GM10266 (cell line): Measurements from ENCODE around the gene CCDC170.

Source experiments
- DNase-seq: peaks from one replicate; pipeline ENCODE4 v3.0.0; 2012; ENCODE audit errors: extremely low spot score
- TF ChIP-seq, protein P1 (sequence below): IDR thresholded peaks from 2 replicates; pipeline ENCODE4 v1.5.1; 2012; ENCODE audit warnings: mild to moderate bottlenecking, low read depth; ENCODE audit not compliant: control insufficient read depth, insufficient read depth; ENCODE audit errors: missing control alignments

Gene CCDC170

DNA sequence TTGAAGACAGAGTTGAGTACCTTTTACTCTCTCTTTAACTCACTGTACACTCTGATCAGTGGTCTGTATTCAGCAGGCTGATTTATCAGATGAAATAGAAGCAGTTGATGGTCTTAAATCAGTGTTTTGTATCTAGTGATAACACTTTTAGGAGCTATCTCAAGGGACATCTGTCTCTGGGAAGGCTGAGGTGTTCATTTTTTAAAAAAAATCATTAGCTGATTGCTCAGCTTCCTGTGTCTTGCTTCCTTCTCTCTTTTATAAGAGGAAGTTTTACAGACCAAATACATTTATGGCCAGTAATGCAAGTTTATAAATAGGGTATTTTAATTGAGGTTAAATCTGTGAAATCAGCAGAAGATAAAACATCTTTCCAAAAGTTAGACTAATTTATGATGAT is 12.0 kb upstream of the CCDC170 start:
- TF ChIP-seq, protein P1, sequence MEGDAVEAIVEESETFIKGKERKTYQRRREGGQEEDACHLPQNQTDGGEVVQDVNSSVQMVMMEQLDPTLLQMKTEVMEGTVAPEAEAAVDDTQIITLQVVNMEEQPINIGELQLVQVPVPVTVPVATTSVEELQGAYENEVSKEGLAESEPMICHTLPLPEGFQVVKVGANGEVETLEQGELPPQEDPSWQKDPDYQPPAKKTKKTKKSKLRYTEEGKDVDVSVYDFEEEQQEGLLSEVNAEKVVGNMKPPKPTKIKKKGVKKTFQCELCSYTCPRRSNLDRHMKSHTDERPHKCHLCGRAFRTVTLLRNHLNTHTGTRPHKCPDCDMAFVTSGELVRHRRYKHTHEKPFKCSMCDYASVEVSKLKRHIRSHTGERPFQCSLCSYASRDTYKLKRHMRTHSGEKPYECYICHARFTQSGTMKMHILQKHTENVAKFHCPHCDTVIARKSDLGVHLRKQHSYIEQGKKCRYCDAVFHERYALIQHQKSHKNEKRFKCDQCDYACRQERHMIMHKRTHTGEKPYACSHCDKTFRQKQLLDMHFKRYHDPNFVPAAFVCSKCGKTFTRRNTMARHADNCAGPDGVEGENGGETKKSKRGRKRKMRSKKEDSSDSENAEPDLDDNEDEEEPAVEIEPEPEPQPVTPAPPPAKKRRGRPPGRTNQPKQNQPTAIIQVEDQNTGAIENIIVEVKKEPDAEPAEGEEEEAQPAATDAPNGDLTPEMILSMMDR = no peak
- no peak for DNase-seq

DNA sequence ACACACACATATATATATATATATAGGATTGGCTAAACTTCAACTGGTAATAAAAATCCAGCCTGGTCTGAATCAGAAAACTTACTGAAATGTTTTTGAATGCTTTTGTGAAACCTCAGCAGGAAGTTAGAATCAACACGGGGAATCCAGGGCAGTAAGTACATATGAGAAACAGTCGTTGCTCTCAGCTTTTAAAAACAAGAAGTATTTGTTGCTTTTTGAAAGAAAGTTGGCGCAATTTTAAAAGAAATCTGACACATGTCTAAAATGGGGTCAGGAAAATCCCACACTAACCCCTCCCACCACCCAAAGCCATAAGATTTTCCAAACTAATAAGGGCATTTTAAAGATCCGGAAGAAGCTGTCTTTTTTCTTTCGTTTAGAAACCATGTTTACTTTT is 11.5 kb upstream of the CCDC170 start:
- TF ChIP-seq, protein P1 = no peak
- DNase-seq = peak; percentile 34

DNA sequence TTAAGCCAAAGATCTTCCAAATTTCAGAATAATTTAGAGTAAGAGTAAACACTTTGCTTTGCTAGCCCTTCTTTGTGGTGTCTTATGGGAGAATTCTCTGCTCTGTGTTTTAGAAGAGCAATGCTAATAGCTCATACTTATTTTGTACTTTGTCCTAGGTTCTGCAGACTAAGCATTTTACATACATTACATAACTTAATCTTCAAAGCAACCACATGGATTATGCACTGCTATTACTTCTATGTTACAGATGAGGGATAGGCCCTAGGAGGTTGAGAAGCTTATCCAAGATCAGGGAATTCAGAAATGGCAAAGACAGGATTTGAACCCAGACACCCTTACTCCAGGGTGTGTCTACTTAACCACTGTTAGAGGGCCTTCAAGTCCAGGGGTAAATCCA is 9.8 kb upstream of the CCDC170 start:
- TF ChIP-seq, protein P1 = no peak
- DNase-seq = no peak

DNA sequence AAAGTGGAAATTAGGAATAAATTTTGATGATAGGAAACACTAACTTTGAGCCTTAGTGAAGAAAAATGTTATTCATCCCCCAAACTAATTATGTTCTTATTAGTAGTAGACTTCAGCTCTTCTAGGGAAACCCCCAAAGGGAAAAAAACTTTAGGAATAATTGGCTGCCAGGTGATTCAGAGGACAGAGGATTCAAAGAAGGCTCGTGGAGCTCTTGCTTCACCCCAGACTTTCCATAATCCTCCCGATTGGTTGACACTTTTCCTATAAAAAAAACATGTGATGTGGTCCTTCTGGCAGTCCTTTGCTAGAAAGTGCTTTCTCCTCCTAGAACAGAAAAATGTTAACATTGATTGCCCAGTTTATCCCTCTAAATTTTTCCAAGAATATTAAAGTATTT is 5.6 kb upstream of the CCDC170 start:
- TF ChIP-seq, protein P1 = no peak
- no peak for DNase-seq

DNA sequence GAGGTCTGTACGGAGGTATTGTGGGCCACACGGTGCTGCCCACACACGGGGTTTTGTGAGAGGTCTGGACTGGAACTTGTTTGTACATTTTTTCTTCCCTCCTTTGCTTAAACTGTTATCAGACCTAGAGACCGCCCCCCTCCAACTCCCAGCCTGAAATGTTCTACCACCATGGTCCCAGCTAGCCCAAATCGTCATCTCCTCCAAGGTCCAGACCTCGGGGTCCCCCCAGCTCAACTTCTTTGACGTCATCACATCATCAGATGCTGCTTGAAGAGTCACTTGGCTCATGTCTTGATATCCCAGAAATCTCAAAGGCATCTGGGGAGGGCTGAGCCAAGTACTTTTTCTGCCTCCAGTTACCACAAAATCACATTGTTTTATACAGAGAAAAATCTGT is 2.8 kb upstream of the CCDC170 start:
- TF ChIP-seq, protein P1 = no peak
- no peak for DNase-seq

DNA sequence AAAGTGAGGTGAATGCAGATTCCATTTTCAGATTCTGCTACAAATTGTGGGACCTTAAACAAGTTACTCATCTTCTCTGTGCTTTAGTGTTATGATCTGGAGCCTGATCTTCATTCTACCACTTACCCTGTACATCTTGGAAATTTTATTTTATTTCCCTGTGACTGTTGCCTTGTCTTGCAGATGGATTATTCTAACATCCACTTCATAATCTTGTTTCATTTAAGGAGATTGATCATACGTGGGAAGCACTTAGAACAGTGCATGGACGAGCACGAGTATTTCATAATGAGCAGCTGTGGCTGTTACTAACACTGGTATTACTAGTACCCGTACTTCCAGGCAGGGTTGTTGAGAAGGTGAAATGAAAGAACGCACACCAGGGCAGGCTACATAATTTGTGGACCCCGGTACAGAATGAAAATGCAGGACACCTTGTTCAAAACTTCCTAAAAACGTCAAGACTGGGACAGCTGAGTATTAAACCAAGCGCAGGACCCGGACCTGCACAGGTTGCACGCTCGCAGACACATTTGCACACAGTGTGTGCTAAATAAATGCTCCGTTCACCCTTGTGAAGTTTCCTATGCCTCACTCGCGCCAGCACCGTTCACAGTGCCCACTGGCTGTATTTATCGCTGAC is 535 bp upstream of the CCDC170 start:
- DNase-seq = no peak
- TF ChIP-seq, protein P1 = no peak

DNA sequence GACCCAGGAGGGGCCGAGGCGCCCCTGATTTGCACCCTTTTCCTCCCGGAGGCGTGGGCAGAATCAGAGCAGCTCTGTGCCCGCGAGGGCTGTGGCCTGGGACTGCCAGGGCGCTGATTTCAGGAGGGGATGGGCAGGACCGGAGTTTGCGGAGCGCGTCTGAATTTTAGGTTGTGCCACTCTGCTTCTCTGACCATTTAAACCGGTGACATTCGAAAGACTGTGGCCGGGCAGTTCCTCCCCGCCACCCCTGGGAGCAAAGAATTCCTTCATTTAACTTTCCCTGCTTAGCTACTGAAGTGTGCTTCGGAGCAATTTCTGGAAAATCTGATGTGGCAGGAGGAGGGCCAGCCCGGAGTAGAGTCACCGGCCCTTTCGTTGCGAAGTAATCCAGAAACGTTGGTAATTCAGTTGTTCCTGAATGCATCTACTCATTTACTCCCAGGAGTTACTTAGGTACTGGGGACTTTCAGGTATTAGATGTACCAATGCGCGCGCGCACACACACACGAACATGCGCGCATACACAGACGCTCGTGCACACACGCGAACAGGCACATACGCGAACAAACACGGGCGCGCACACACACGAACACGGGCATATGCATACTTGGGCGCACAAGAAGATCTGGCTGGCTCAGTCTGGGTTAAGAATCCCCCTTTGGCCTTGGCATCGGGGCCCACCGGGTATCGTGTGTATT is 568 bp downstream of the CCDC170 start:
- TF ChIP-seq, protein P1 = no peak
- DNase-seq = no peak
